HCT116 (cell line): ENCODE data around the gene PRKCH. TPM values are rescaled to one million over a fixed set of nuclear protein-coding genes. Genes with fewer than 3 reads are reported as not detected.

Experiments used
- ATAC-seq: fragments of 200-7000 bp; cut with Tn5 transposase; 2 replicates; pipeline ENCODE4 v1.9.1; 2020; ENCODE audit warnings: mild to moderate bottlenecking, moderate library complexity
- BruUV-seq: library from RNA; stranded (reverse); fragments of 400-500 nt; replicated peaks from 2 replicates; lab custom pipeline; 2021; lab: Mats Ljungman, UMichigan
- CTCF ChIA-PET: fragments of 300-600 bp; sonication (Branson Sonifier 250); formaldehyde crosslinking; loops from one replicate; lab custom pipeline; 2021; ENCODE audit warnings: antibody characterized with exemption; lab: Charles Lee
- POLR2A ChIA-PET: fragments of 300-600, 350-600 bp; sonication (Branson Sonifier 250); formaldehyde crosslinking; loops from one replicate; lab custom pipeline; 2021; ENCODE audit warnings: antibody characterized with exemption; lab: Charles Lee
- RAD21 ChIA-PET, 2 experiments: fragments of 300-600 bp; sonication (Branson Sonifier 250); formaldehyde crosslinking; loops; one replicate each; lab custom pipeline; 2023; ENCODE audit warnings: low total read pairs in 2 of 2; ENCODE audit not compliant: uncharacterized antibody in 2 of 2, unreplicated experiment in 2 of 2, low non-redundant PET in 1 of 2; lab: Charles Lee
- DNase-seq: peaks from one replicate; pipeline ENCODE4 v3.0.0-alpha.2; 2010; ENCODE audit warnings: low read depth, low spot score
- H2AFZ ChIP-seq: fragments of 200-600 bp; shearing (Covaris generic), sonication (generic); 2 replicates; pipeline ENCODE4 v1.6.1; 2017; ENCODE audit warnings: low read depth, mixed run types, mixed read lengths, antibody characterized with exemption, low read length; ENCODE audit not compliant: poor library complexity, severe bottlenecking
- H3K27ac ChIP-seq: 2 replicates; pipeline ENCODE4 v1.5.1; 2012; ENCODE audit warnings: low read depth, low read length
- H3K27me3 ChIP-seq: fragments of 200-600 bp; sonication (generic); 2 replicates; pipeline ENCODE4 v1.6.1; 2016; ENCODE audit warnings: mixed run types, low read length, mixed read lengths; ENCODE audit not compliant: insufficient read depth
- H3K36me3 ChIP-seq, 2 experiments: fragments of 200-500 bp in 1 of 2; fragments of 200-600 bp in 1 of 2; sonication (Bioruptor generic) in 1 of 2; sonication (generic) in 1 of 2; 2 replicates each; pipeline versions ENCODE4 v1.5.1 to v1.6.1; 2014 to 2016; ENCODE audit warnings: low read length in 2 of 2, inconsistent platforms in 1 of 2, mixed read lengths in 1 of 2, mixed run types in 1 of 2; ENCODE audit not compliant: insufficient read depth in 2 of 2, control insufficient read depth in 1 of 2
- H3K4me1 ChIP-seq, 2 experiments: fragments of 200-600 bp in 1 of 2; sonication (generic) in 1 of 2; 2 replicates each; pipeline versions ENCODE4 v1.5.1 to v1.6.1; 2012 to 2017; ENCODE audit warnings: low read length in 2 of 2, inconsistent platforms in 1 of 2, mild to moderate bottlenecking in 1 of 2, mixed read lengths in 1 of 2, mixed run types in 1 of 2, moderate library complexity in 1 of 2; ENCODE audit not compliant: insufficient read depth in 2 of 2, control insufficient read depth in 1 of 2
- H3K4me2 ChIP-seq: fragments of 200-600 bp; sonication (generic); 2 replicates; pipeline ENCODE4 v1.6.1; 2017; ENCODE audit warnings: mixed run types, low read length, mixed read lengths
- H3K4me3 ChIP-seq, 2 experiments: fragments of 200-600 bp in 1 of 2; sonication (generic) in 1 of 2; replicated peaks in 1 of 2; 2 replicates each; pipeline ENCODE4 v1.5.1; 2011 to 2016; ENCODE audit warnings: low read length in 2 of 2, control low read depth in 1 of 2, low read depth in 1 of 2, mild to moderate bottlenecking in 1 of 2, mixed read lengths in 1 of 2, mixed run types in 1 of 2
- H3K79me2 ChIP-seq: fragments of 200-600 bp; sonication (generic); 2 replicates; pipeline ENCODE4 v1.6.1; 2017; ENCODE audit warnings: mild to moderate bottlenecking, mixed run types, low read length, moderate library complexity, mixed read lengths; ENCODE audit not compliant: insufficient read depth
- H3K9ac ChIP-seq: fragments of 200-600 bp; sonication (generic); 2 replicates; pipeline ENCODE4 v1.6.1; 2016; ENCODE audit warnings: low read length, mixed read lengths
- H3K9me2 ChIP-seq: fragments of 200-600 bp; sonication (generic), shearing (Covaris generic); 2 replicates; pipeline ENCODE4 v1.6.1; 2017; ENCODE audit warnings: mixed run types, mild to moderate bottlenecking, moderate library complexity; ENCODE audit not compliant: insufficient read depth
- H3K9me3 ChIP-seq, 2 experiments: fragments of 200-500 bp in 1 of 2; fragments of 200-600 bp in 1 of 2; sonication (Bioruptor generic) in 1 of 2; sonication (generic) in 1 of 2; 2 replicates each; pipeline ENCODE4 v1.6.1; 2014 to 2017; ENCODE audit warnings: low read length in 2 of 2, mixed read lengths in 2 of 2, inconsistent platforms in 1 of 2, low read depth in 1 of 2, mild to moderate bottlenecking in 1 of 2, mixed run types in 1 of 2, moderate library complexity in 1 of 2; ENCODE audit not compliant: control insufficient read depth in 1 of 2, insufficient read depth in 1 of 2
- H4K20me1 ChIP-seq: fragments of 200-600 bp; sonication (generic), shearing (Covaris generic); 2 replicates; pipeline ENCODE4 v1.6.1; 2017; ENCODE audit warnings: mixed run types, mild to moderate bottlenecking, moderate library complexity; ENCODE audit not compliant: insufficient read depth
- ATF3 ChIP-seq: IDR thresholded peaks from 2 replicates; pipeline ENCODE4 v1.6.1; 2012
- EGR1 ChIP-seq: IDR thresholded peaks from 2 replicates; pipeline ENCODE4 v1.6.1; 2012; ENCODE audit warnings: low read depth
- EZH2phosphoT487 ChIP-seq: fragments of 200-600 bp; IDR thresholded peaks from 2 replicates; pipeline ENCODE4 v1.6.1; 2018; ENCODE audit warnings: antibody characterized with exemption, borderline replicate concordance
- FOSL1 ChIP-seq: IDR thresholded peaks from 2 replicates; pipeline ENCODE4 v1.6.1; 2012; ENCODE audit warnings: low read depth
- JUND ChIP-seq: IDR thresholded peaks from 2 replicates; pipeline ENCODE4 v1.6.1; 2012
- MAX ChIP-seq: IDR thresholded peaks from 2 replicates; pipeline ENCODE4 v1.6.1; 2012
- REST ChIP-seq: IDR thresholded peaks from 2 replicates; pipeline ENCODE4 v1.6.1; 2012; ENCODE audit warnings: low read depth
- SIN3A ChIP-seq: IDR thresholded peaks from 2 replicates; pipeline ENCODE4 v1.6.1; 2012; ENCODE audit warnings: low read depth
- SP1 ChIP-seq: IDR thresholded peaks from 2 replicates; pipeline ENCODE4 v1.6.1; 2012; ENCODE audit warnings: low read depth
- TCF7L2 ChIP-seq: IDR thresholded peaks from 2 replicates; pipeline ENCODE4 v1.7.0; 2011; ENCODE audit warnings: borderline replicate concordance, inconsistent platforms; ENCODE audit not compliant: insufficient read depth, insufficient read length; ENCODE audit errors: extremely low read depth
- YY1 ChIP-seq: IDR thresholded peaks from 2 replicates; pipeline ENCODE4 v1.6.1; 2011; ENCODE audit warnings: low read length, low read depth, moderate library complexity, mild to moderate bottlenecking; ENCODE audit not compliant: insufficient replicate concordance; ENCODE audit errors: extremely low read depth
- ZBTB33 ChIP-seq: IDR thresholded peaks from 2 replicates; pipeline ENCODE4 v1.6.1; 2011; ENCODE audit warnings: mild to moderate bottlenecking, low read length, moderate library complexity; ENCODE audit not compliant: insufficient replicate concordance; ENCODE audit errors: extremely low read depth
- intact Hi-C: fragments of 100-400 bp; cut with micrococcal nuclease; formaldehyde crosslinking; loops from 2 replicates; pipeline ENCODE4 v1.10.0; 2022
- total RNA-seq: library from RNA; stranded (reverse); gene quantifications from one replicate; pipeline ENCODE4 v1.2.1, GENCODE V29; 2021; ENCODE audit not compliant: unreplicated experiment

PRKCH gene
- total RNA-seq, 1 experiment from 2014 or later = 16.6 TPM

GRCh38 chr14:61398221-61398620 is 76.8 kb downstream of the PRKCH start:
- ATAC-seq = no peak
- no peaks in the 10 kb centered on the region for H3K4me1 ChIP-seq
- H3K4me2 ChIP-seq = no peak overlapping the region
- RAD21 ChIA-PET = no interaction called here
- no peaks in the 10 kb centered on the region for H3K36me3 ChIP-seq
- BruUV-seq = no TSS peak
- H3K4me3 ChIP-seq = no peak overlapping the region
- no peaks in the 10 kb centered on the region for H4K20me1 ChIP-seq
- CTCF ChIA-PET = no interaction called here
- intact Hi-C loops = no loop called here
- no peak for TF ChIP-seq REST
- no peak for TF ChIP-seq YY1
- TF ChIP-seq EGR1 = no peak
- TF ChIP-seq SIN3A = no peak
- no peak for TF ChIP-seq FOSL1
- TF ChIP-seq EZH2phosphoT487 = no peak
- TF ChIP-seq MAX = no peak
- TF ChIP-seq ATF3 = no peak
- TF ChIP-seq JUND = no peak
- TF ChIP-seq ZBTB33 = no peak
- TF ChIP-seq TCF7L2 = no peak
- no peak for TF ChIP-seq SP1
- H3K27ac ChIP-seq = no peak overlapping the region
- no peaks in the 10 kb centered on the region for H3K9me2 ChIP-seq
- no peaks in the 10 kb centered on the region for H3K27me3 ChIP-seq
- H2AFZ ChIP-seq = no peak overlapping the region
- H3K9ac ChIP-seq = no peak overlapping the region
- no peaks in the 10 kb centered on the region for H3K9me3 ChIP-seq
- no peaks in the 10 kb centered on the region for H3K79me2 ChIP-seq
- POLR2A ChIA-PET = interaction anchor here (1.1 kb wide), 1 partner anchor 9 kb away, joined by 3 read pairs; no protein-coding TSS in a partner anchor
- DNase-seq = no peak
